HG03520 (cell line): ENCODE measurements around the gene CDC6.
A peak's percentile ranks its signal among the peaks of the same experiment; 100 is the strongest.

Experiments used
- ATAC-seq: cut with Tn5 transposase; IDR thresholded peaks from one replicate; pipeline ENCODE4 v1.9.1; 2021; ENCODE audit warnings: mild to moderate bottlenecking, moderate library complexity; ENCODE audit not compliant: unreplicated experiment

Gene CDC6

GRCh38 chr17:40309949-40310510, 22.4 kb downstream of the CDC6 start:
- no peak for ATAC-seq

DNA sequence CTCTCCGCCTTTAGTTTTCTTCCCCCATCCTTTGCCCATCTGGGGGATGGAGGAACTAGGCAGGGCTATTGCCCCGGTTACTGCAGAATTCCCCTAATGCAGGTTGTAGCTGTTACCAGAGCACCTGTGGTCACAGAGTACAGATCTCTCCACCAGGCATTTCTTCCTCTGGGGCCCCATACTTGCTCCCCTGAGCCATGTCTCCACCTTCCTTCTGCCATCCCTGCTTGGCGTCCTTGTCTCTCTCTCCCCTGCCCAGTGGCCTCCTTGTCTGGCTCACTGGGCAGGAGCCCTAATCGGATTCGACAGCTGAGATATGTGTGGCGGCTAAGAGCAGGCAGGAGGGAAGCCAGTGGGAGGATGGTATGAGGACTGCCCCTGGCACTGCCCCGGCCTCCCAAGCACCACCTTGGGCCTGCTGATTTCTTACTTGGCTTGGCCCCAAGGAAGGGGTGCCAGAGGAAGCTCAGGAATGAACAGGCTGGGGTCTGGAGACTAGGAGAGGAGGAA, 23.3 kb downstream of the CDC6 start:
- ATAC-seq: no peak

- no peak for ATAC-seq
Observed at GRCh38 chr17:40311575-40311974, 23.9 kb downstream of the CDC6 start.

DNA sequence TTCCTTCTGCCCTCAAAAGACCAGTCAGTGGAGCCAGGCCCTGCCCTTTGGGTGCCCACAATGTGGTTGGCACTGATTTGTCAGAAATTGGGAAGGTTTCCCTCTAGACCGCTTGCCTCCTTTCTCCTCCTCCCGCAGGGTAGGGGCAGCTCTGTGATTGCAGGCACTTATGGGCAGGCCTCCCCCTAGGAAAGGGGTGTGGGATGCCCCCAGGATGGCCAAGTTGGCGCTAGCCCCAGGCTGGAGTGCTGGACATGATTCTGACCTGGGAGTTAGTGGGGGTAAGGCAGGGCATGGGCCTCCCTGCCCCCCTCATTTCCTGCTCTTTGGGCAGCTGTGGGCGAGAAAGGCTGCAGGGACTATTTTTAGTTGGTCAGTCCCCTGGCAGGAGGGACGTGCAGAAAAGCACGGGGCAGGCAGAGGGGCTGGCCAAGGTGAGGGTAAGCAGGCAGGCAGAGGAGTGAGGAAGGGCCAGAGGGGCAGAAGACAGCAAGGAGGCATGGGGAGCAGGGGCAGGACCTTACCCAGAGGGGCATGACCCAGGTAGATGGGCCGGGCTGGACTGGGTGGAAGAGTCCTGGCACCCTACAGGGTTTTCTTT, 24.6 kb downstream of the CDC6 start:
- no peak for ATAC-seq

DNA sequence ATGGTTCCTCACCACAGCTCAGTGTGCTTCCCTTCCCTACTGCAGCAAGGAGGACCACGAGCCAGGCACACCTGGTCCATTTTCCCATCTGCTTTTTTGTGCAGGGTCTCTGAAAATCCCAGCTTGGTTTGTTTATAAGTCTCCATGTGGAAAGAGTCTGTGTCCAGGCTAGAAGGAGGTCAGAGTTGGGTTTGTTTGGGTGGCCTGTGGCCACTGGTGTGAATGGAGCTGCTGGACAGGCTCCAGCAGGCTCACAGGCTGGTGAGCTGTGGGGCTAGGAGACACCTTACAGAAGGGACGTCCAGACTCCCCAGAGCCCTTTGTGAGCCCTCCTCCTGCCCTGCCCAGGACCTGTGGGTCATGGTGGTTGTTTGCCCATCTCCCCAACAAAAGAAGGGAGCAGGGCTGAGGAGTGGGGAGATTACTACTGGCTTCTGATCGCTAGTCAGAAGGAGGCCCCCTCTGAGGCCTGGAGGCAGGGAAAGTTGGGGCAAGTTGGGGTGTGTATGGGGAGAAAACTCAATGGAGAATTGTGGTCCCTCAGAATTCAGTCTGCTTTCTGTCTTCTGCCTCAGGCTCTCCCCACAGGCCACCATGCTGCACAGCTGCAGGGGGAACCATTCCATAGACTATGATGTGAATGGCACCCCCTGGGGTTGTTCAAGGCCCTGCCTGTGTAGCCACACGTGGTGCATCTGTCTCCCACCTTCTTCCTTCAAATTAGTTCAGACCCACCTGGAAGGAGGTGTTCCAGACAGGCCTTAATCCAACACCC, 25.4 kb downstream of the CDC6 start:
- ATAC-seq: no peak

GRCh38 chr17:40313668-40314583, 26.2 kb downstream of the CDC6 start:
- ATAC-seq: no peak

GRCh38 chr17:40314584-40314956, 26.9 kb downstream of the CDC6 start:
- no peak for ATAC-seq

- ATAC-seq: no peak
Observed at GRCh38 chr17:40315206-40315605, 27.5 kb downstream of the CDC6 start.

- no peak for ATAC-seq
Observed at GRCh38 chr17:40315678-40316570, 28.2 kb downstream of the CDC6 start.

DNA sequence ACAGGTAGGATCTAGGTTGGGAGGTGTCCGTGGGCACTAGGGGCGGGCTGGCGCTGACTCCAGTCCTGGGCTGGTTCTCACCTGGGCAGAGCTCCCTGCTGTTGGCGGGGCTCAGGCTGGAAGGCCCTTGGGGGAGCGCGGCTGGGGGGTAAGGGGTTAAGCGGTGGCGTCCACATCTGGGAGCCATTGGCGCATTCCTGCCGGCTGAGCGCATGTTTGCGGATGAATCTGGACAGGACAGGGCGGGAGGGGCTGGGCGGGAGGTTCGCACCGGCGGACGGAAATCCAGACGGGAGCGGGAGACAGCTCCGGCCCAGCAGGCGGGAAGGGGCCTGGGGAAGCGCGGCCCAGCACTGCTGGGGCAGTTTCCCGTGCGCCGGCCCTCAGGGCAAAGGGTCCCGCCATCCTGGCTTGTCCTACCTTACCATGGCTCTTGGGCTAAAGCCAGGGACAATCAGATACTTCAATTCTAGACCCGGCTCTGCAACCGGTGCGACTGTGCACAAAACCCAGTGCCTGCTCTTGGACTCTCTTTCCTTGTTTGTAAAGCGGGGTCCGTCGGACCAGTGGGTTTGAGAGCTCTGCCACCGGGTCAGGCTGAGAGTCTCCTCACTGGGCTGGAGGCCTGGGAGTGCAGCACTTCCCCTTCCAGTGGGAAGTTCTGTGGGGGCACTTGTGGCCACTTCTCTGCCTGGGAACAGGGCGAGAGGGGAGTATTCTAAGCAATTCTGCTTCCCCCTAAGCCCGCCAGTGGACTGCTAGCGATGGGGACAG, 29.1 kb downstream of the CDC6 start:
- ATAC-seq: no peak

DNA sequence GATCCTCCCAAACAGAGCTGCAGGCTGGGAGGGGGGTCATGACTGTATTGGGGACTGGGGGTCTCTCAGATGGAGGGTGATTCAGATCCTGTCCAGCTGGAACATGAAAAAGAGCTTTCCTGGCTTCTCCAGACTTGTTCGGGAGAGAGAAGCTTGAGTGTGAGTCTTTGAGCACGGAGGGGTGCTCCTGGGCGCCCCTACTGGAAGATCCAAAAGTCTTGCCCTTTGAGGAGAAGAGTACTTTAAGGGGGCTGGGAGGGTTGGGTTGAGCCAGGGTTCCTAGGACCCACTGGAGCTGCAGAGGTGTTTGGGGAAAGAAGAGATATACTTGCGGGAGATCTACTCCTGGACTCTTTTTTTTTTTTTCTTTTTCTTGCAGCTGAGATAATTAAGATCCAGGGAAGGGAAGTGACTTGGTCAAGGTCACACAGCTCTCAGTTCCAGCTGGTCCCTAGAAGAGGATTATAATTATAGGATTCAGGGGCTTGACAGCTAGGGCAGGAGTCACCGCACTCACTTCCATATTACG, 29.7 kb downstream of the CDC6 start:
- ATAC-seq: no peak

- peak; percentile 45 for ATAC-seq
Observed at GRCh38 chr17:40317880-40318829, 30.5 kb downstream of the CDC6 start.

DNA sequence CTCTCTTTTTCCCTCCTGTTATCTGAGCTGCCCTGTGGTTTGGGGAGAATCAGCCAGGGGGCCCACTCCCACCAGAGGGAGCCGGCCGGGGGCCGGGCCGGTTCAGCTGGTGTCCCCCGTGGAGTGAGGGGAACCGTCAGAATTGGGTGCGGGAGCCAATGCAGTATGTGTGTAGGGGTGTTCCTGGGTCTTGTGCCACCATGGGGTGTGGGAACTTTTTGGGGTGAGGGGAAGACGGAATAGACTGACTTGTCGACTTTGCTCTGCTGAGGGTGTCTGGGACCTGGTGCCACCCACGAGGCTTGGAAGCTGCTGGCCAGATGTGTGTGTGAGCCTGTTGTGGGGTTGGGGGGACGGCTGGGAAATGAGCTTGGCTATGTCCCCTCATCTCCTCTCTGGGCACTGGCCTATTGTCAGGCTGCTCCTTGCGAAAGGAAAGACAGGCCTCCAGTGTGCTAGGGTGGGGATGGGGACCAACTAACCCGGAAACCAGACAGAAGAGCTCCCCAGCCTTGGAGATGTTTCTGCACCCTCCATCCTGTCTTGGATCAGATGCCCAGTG, 31.2 kb downstream of the CDC6 start:
- no peak for ATAC-seq

- ATAC-seq: no peak
Observed at GRCh38 chr17:40319651-40320540, 32.2 kb downstream of the CDC6 start.

GRCh38 chr17:40320756-40321523, 33.3 kb downstream of the CDC6 start:
- no peak for ATAC-seq

GRCh38 chr17:40321524-40321929, 33.8 kb downstream of the CDC6 start:
- ATAC-seq: no peak
